ENCODE data around the gene SORBS1. TPM values are rescaled to one million over a fixed set of nuclear protein-coding genes. Genes with fewer than 3 reads are reported as not detected.

SORBS1 gene
- total RNA-seq, 4 donors from 2014 or later = 92.2 to 308 (median 150) TPM

DNA sequence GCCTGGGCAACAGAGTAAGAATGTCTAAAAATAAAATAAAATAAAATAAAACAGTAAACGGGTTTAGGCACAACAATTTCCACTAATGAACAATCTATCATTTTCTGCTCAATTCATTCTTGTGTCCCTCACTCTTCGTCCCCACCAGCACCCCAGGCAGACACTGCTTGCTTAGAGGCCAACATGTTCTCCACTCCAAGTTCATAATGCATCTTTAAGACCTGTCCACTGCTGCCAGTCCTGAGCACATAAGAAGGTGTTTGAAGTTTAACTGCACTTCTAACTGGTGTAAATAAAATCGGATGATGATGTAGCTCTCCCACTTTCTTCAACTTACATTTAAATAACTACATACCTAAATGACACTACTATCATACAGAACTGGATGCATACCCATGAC is 283.6 kb downstream of the SORBS1 start:
- DNase-seq = no peak
- in situ Hi-C loops (cut with MboI; ENCODE audit: low pct_ligation_motif_present in 1 of 4, low pct_unique_long_range_greater_than_20kb in 1 of 4, low sequenced_read_pairs in 3 of 4) = no loop called here
- 58 to 63% methylated on average over 3 of the region's 3 CpGs for WGBS, 2 donors (ENCODE audit: low coverage in 1 of 2)
- no peaks in the 10 kb centered on the region for H3K36me3 ChIP-seq
- H3K9me3 ChIP-seq = no peaks in the 10 kb centered on the region
- no peaks in the 10 kb centered on the region for H3K27me3 ChIP-seq
- no peak for TF ChIP-seq POLR2A (IDR thresholded peaks at IDR 0.05)
- no peak for TF ChIP-seq POLR2AphosphoS5 (IDR thresholded peaks at IDR 0.05)
- TF ChIP-seq EP300 (IDR thresholded peaks at IDR 0.05; ENCODE audit: low read depth) = no peak
- TF ChIP-seq, protein P1, sequence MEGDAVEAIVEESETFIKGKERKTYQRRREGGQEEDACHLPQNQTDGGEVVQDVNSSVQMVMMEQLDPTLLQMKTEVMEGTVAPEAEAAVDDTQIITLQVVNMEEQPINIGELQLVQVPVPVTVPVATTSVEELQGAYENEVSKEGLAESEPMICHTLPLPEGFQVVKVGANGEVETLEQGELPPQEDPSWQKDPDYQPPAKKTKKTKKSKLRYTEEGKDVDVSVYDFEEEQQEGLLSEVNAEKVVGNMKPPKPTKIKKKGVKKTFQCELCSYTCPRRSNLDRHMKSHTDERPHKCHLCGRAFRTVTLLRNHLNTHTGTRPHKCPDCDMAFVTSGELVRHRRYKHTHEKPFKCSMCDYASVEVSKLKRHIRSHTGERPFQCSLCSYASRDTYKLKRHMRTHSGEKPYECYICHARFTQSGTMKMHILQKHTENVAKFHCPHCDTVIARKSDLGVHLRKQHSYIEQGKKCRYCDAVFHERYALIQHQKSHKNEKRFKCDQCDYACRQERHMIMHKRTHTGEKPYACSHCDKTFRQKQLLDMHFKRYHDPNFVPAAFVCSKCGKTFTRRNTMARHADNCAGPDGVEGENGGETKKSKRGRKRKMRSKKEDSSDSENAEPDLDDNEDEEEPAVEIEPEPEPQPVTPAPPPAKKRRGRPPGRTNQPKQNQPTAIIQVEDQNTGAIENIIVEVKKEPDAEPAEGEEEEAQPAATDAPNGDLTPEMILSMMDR (IDR thresholded peaks at IDR 0.05) = no peak
- peak overlapping the region; percentile 88 to 99 (median 91) for H3K27ac ChIP-seq
- H3K4me3 ChIP-seq = no peak overlapping the region
- intact Hi-C loops (cut with DNase I; ENCODE audit: low total_unique reads) = no loop called here
- H3K4me1 ChIP-seq = peaks cover 73 to 100% (median 92%) of the 10 kb centered on the region in 4 donors

DNA sequence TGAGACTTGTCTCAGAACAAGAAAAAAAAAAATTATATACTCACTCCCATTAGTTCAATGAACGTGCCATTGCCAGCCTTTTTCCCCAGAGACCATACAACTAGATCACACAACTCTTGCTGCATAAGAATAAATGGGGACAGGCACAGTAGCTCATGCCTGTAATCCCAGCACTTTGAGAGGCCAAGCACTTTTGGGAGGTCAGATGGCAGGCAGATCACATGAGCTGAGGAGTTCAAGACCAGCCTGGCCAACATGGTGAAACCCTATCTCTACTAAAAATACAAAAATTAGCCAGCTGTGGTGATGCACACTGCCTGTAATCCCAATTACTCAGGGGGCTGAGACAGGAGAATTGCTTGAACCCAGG is 284.0 kb downstream of the SORBS1 start:
- no peak for DNase-seq
- H3K27ac ChIP-seq = peak overlapping the region; percentile 88 to 99 (median 91)
- intact Hi-C loops (cut with DNase I; ENCODE audit: low total_unique reads) = no loop called here
- H3K27me3 ChIP-seq = no peaks in the 10 kb centered on the region
- in situ Hi-C loops (cut with MboI; ENCODE audit: low pct_ligation_motif_present in 1 of 4, low pct_unique_long_range_greater_than_20kb in 1 of 4, low sequenced_read_pairs in 3 of 4) = no loop called here
- WGBS, 2 donors (ENCODE audit: low coverage in 1 of 2) = 20 to 43% methylated on average over 1 of the region's 1 CpG
- H3K4me3 ChIP-seq = no peak overlapping the region
- TF ChIP-seq POLR2AphosphoS5 (IDR thresholded peaks at IDR 0.05) (no peak), EP300 (IDR thresholded peaks at IDR 0.05; ENCODE audit: low read depth) (no peak), POLR2A (IDR thresholded peaks at IDR 0.05) (no peak)
- TF ChIP-seq, protein P1 (IDR thresholded peaks at IDR 0.05) = no peak
- H3K4me1 ChIP-seq = peaks cover 73 to 100% (median 92%) of the 10 kb centered on the region in 4 donors
- no peaks in the 10 kb centered on the region for H3K9me3 ChIP-seq
- H3K36me3 ChIP-seq = no peaks in the 10 kb centered on the region

DNA sequence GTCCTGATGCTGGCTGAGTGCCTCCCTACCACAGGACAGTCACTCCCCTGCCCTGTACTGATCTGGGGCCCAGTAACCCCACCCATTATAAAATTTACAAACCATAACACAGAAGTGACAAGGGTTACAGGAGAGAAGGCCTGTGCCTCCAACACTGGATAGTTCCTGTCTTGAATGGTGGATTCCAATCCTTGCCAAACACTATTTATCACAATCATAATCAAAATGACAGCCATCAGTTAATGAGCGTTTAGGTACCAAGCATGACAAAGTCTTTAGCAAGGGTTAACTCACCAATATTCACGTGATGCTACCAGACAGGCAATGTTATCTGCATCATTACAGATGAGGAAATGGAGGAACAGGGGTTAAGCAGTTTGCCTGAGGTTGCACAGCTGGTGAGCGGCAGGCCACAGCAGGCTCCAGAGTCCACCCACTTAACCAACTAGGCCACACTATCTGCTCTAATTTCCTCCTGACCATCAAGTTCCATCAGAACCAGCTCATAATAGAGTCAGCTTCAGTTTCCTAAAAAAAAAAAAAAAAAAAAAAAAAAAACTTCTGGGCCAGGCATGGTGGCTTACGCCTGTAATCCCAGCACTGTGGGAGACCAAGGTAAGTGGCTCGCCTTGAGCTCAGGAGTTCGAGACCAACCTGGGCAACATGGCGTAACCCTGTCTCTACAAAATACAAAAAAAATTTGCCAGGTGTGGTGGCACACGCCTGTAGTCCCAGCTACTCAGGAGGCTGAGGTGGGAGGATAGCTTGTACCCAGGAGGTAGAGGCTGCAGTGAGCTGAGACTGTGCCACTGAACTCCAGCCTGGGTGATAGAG is 284.6 kb downstream of the SORBS1 start:
- no peaks in the 10 kb centered on the region for H3K36me3 ChIP-seq
- H3K4me1 ChIP-seq = peaks cover 77 to 100% (median 87%) of the 10 kb centered on the region in 4 donors
- H3K27me3 ChIP-seq = no peaks in the 10 kb centered on the region
- H3K9me3 ChIP-seq = no peaks in the 10 kb centered on the region
- H3K4me3 ChIP-seq = no peak overlapping the region
- TF ChIP-seq, protein P1 (IDR thresholded peaks at IDR 0.05) = no peak
- no peak for TF ChIP-seq EP300 (IDR thresholded peaks at IDR 0.05; ENCODE audit: low read depth)
- TF ChIP-seq POLR2AphosphoS5 (IDR thresholded peaks at IDR 0.05) = peak in 1 of 3 donors; percentile 55
- peak; percentile 52 for TF ChIP-seq POLR2A (IDR thresholded peaks at IDR 0.05)
- peak overlapping the region; percentile 88 to 99 (median 91) for H3K27ac ChIP-seq
- in situ Hi-C loops (cut with MboI; ENCODE audit: low pct_ligation_motif_present in 1 of 4, low pct_unique_long_range_greater_than_20kb in 1 of 4, low sequenced_read_pairs in 3 of 4) = no loop called here
- 65% methylated on average over 8 of the region's 8 CpGs; no CpG with 5 or more reads in 1 of the 2 donors for WGBS, 2 donors (ENCODE audit: low coverage in 1 of 2)
- DNase-seq = peak; percentile 73
- intact Hi-C loops (cut with DNase I; ENCODE audit: low total_unique reads) = no loop called here

DNA sequence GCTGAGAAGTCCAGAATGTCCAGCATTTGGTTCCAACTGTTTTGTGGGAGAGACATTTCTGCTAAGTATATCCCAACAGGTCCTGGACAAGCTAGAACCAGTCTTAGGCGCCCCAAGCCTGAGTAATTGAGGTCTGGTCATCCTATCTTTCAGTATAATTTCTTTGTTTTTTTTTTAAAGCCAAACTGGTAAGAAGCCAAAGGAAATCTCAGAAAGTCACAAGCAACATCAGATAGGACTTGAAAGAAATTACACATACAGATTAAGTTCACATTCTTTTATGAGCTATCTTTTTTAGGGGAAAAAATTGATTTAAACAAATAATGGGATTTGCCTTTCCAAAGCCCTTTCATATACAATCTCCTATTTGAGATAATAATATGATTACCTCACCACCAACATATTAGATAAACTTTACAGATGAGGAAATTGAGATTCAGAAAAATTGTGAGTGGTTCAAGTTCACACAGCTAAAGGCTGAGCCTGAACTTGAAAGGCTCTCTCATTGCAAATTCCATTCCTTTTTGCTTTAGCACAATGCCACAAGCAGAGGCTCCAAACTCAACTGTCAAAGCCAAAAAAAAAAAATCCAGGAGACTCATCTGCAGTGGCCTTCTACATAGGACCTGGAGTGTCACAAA is 285.3 kb downstream of the SORBS1 start:
- Histone ChIP-seq H3K9me3 (no peaks in the 10 kb centered on the region), H3K27me3 (no peaks in the 10 kb centered on the region), H3K4me1 (peaks cover 70 to 94% (median 80%) of the 10 kb centered on the region in 4 donors), H3K36me3 (peaks cover 0 to under 1% (median 0%) of the 10 kb centered on the region in 4 donors), H3K4me3 (no peak overlapping the region), H3K27ac (peak overlapping the region; percentile 88 to 99 (median 91))
- in situ Hi-C loops (cut with MboI; ENCODE audit: low pct_ligation_motif_present in 1 of 4, low pct_unique_long_range_greater_than_20kb in 1 of 4, low sequenced_read_pairs in 3 of 4) (no loop called here), intact Hi-C loops (cut with DNase I; ENCODE audit: low total_unique reads) (no loop called here)
- DNase-seq = no peak
- WGBS, 2 donors (ENCODE audit: low coverage in 1 of 2) = 74 to 86% methylated on average over 1 of the region's 1 CpG
- TF ChIP-seq, protein P1 (IDR thresholded peaks at IDR 0.05) = no peak
- TF ChIP-seq POLR2A (IDR thresholded peaks at IDR 0.05) = no peak
- TF ChIP-seq POLR2AphosphoS5 (IDR thresholded peaks at IDR 0.05) = no peak
